ENCODE data around the gene MB.

MB gene

GRCh38 chr22:35570686-35571194 is 46.4 kb downstream of the MB start:
- DNase-seq, result no peak

- no peak for DNase-seq
Observed at GRCh38 chr22:35569916-35570315, 47.2 kb downstream of the MB start.

- DNase-seq, result no peak
Observed at GRCh38 chr22:35568751-35569739, 48.1 kb downstream of the MB start.

- no peak for DNase-seq
Observed at GRCh38 chr22:35567351-35568141, 49.6 kb downstream of the MB start.

- no peak for DNase-seq
Observed at GRCh38 chr22:35564975-35565867, 51.9 kb downstream of the MB start.

GRCh38 chr22:35563211-35563610 is 53.9 kb downstream of the MB start:
- no peak for DNase-seq

- no peak for DNase-seq
Observed at GRCh38 chr22:35561796-35562526, 55.2 kb downstream of the MB start.

GRCh38 chr22:35560824-35561223 is 56.3 kb downstream of the MB start:
- no peak for DNase-seq

GRCh38 chr22:35560366-35560765 is 56.8 kb downstream of the MB start:
- no peak for DNase-seq

- DNase-seq, result no peak
Observed at GRCh38 chr22:35559354-35560005, 57.6 kb downstream of the MB start.

GRCh38 chr22:35558719-35559118 is 58.4 kb downstream of the MB start:
- DNase-seq, result no peak

GRCh38 chr22:35558031-35558430 is 59.1 kb downstream of the MB start:
- no peak for DNase-seq

All from AML-193 (cell line).